Ureter (tissue), 1 donor: ENCODE measurements around the gene UBE2Q1. TPM values are rescaled to one million over a fixed set of nuclear protein-coding genes. Genes with fewer than 3 reads are reported as not detected.

Experiments
- DNase-seq: peaks from one replicate; pipeline ENCODE4 v3.0.0-alpha.2; 2020; ENCODE audit warnings: low spot score
- total RNA-seq: library from RNA; stranded (reverse); gene quantifications from one replicate; pipeline ENCODE4 v1.2.4, GENCODE V29; 2023
- donor health status: DM: yes; HTN: yes; CAD: no.

The UBE2Q1 gene
- 68.9 TPM for total RNA-seq

DNA sequence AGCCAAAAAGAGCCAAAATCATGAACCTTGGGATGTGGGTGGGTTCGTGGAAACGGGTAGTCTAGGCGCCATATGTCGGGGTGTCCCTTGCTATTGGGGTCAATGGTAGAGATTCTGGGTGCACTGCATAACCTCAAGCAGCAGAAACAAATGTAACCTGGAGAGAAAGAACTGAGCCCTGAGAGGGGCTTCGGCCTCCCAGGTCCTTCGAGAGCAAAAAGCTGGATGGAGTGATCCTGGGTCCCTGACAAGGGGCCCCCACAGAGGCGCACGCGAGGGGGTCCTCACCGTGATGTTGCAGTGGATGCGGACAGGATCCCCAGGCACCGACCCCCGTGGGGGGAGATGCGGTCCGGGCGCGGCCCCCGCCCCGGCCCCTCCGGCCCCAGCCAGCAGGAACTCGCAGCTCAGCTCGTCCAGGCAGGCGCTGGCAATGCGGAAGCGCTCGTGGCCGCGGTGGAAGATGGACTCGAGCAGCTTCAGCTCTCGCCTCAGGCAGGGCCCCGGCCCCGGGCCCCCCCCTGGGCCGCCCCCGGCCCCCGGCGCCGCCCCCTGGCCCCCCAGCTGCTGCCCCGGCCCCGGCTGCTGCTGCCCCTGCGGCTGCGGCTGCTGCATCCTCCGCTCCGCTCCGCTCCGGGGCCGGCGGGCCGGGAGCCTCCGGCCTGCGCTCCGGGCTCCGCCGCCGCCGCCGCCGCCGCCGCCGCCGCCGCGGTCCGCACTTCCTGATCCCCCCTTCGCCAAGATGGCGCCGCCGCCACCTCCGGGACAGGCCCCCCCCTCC is at the start of gene UBE2Q1:
UBE2Q1 (minus strand) TSS at position 724 of the 781 bp plus-strand sequence; CDS start at position 615, 109 bp downstream.
- peak; percentile 76 for DNase-seq

DNA sequence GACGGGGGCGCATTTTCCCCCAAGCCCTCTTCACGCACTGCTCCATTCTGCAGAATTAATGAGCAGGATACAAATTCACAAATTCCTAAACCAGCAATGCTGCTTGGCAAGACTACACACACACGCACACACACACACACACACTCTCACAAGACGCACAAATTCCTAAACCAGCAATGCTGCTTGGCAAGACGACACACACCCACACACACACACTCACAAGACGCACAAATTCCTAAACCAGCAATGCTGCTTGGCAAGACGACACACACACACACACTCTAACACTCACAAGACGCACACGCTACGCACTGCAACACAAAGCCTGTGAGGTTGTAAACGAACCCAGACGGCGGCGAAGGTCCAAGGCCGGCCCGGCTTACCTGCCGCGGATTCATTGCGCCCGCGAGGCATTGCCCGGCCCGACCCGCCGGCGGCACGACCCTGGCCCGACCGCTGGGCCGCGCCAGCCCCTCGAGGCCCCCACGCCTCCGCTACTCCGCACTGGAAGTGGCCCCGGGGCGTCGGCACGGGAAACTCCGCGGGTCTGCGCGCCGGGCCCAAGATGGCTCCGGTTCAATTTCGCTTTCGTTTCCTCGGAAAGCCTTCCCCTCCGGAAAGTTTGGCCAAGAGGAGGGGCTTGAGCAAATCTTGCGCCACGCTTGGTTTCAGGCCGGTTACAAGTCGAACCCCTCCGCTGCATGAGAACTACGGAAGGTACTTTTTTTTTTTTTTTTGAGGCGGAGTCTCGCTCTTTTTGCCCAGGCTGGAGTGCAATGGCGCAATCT is 49.3 kb upstream of the UBE2Q1 start, which contains the start of gene ADAR:
ADAR (minus strand) TSS at position 578 of the 788 bp plus-strand sequence; CDS start at position 398, 180 bp downstream.
- peak; percentile 94 for DNase-seq

DNA sequence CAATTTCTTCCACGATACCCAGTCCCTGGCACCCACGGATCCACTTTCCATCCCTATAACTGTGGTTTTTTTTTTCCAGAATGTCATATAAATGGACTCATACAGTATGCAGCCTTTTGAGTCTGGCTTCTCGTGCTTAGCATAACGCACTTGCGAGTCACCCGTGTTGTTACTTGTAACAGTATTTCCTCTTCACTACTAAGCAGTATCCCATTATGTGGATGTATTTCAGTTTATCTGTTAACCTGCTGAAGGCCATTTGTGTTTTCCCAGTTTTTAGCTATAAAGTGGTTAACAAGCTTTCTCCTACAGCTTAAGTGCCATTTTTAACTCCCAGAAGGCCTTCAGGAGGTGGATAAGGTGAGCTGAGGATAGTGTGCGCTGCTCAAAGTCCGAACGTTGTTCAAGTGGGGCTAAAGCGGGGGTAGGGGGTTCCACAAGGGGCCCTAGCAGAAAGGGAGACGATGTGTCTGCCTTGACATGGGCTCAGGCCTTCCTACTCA is 48.7 kb upstream of the UBE2Q1 start:
- no peak for DNase-seq

DNA sequence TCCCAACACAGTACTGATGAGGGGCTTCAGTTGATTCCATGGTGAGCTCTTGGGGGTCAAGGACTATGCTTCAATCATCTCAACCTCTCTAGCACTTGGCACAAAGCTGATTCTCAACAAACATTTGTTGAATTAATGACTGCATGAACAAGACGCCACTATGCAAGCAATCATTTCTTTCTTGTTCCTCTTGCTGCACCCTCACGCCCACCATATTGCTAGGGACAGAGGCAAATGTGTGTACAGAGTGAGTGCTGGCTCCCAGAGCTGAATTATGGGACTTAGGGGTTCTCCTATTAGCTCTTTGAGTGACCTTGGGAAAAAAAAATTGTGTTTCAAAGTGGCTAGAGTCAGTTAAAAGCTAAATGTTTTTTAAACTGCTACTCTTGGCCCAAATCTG is 47.1 kb upstream of the UBE2Q1 start:
- DNase-seq: no peak

DNA sequence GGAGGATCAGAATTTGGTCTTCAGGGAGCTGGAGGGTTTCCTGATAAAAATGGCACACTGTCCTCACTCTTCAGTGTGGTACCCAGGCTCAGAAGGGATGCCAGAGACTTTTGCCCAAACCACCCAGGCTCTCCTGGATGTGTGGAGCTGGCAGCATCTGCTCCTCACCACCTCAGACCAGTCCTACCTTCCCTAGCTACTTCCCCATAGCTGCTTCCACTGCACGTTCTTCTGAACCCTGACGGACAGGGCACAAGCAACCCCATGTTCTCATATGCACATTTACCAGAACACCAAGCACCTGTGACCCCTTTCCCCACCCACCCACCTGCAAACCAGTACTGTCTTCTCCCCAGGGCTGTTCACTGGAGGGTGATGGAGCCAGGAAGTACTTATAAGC is 44.9 kb upstream of the UBE2Q1 start:
- DNase-seq: no peak

DNA sequence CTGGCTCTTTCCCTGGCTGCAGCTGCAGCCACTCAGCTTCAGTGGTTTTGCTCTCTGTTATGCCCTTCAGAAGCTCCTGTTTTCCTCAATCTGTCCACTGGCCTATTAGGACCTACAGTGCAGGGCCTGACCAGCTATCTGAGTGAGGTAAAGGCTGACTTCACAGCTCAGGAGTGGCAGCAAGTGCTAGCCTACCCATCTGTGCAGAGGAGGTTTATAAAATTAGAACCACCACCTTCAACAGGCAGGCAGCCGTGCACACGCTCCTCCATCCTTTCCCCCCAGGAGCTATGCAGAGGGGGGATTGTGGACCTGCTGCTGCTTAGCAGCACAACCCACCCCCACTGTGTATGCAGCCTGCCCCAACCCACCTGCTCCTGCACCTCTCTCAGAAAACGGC is 41.2 kb upstream of the UBE2Q1 start:
- DNase-seq: no peak

DNA sequence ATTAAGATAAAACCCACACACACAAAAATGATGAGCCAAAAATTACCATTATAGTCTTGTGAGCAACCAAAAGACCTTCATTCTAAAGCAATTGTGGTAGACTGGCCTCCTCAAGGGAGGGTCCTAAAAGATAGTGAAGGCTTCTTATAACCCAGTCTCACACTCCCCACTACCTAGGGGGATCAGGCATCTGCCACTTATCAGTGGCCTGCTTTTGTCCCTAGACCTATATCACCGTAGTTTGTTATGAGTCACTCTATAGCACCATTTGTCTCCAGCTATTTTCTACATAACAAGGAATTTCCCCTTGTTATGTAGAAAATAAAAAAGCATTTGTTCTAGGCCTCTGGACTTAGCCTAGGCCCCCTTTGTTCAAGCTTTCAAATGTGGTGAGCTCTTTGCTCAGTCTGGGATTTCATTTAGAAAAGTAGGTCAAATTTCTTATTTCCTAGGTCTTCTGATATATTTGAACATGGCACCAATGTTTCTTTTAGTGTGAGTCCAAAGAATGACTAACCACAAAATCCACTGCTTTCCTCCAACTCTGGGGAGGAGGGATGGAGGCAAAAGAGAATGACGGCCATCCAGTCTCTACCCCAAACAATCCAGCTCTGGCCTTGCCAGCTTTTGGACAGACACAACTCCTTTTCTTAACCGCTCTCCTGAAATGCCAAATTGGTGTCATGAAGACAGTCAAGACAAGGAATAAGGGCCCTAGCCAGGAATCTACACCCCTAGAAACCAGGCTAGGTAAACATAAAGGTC is 40.6 kb upstream of the UBE2Q1 start:
- no peak for DNase-seq

DNA sequence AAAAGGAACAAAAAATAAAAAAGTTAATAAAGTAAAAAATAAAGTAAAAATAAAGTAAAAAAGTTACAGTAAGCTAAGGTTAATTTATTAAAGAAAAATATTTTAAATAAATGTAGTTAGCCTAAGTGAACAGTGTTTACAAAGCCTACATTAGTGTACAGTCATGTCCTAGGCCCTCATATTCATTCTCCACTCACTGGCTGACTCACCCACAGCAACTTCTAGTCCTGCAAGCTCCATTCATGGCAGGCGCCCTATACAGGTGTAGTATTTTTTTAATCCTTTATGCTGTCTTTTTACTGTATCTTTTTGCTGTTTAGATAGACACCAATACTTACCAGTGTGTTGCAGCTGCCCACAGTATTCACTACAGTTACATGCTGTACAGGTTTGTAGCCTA is 37.2 kb upstream of the UBE2Q1 start:
- DNase-seq: no peak

DNA sequence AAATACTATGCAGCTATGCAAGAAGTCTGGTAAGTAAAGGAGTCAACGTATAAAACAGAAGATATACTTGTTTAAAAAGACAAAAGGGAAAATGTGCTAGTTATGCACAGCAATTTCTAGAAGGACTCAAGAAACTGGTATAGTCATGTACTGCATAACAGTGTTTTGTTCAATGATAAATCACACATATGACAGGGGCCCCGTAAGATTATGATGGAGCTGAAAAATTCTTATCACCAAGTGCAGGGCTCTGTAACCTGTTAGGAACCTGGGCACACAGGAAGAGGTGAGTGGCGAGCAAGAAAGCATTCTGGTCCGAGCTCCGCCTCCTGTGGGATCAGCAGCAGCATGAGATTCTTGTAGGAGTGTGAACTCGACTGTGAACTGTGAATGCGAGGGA is 36.3 kb upstream of the UBE2Q1 start:
- DNase-seq: no peak

DNA sequence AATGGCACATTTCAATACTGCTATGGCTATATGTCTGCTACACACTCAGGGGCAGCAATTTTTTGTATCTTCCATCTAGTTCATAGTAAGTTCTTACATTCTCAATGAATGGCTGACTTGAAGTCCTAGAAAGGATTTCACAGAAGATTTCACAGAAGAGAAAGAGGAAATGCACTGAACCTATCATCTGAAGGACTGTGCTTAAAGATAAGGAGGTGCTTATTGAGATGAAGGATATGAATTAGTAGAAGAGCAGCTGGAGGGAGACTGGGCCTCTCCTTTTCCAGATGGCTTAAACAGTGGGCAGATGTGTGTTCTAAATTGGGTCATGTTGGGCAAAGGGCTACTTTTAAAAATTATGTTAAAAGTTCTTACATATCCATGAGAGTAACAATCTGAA is 34.9 kb upstream of the UBE2Q1 start:
- DNase-seq: no peak

DNA sequence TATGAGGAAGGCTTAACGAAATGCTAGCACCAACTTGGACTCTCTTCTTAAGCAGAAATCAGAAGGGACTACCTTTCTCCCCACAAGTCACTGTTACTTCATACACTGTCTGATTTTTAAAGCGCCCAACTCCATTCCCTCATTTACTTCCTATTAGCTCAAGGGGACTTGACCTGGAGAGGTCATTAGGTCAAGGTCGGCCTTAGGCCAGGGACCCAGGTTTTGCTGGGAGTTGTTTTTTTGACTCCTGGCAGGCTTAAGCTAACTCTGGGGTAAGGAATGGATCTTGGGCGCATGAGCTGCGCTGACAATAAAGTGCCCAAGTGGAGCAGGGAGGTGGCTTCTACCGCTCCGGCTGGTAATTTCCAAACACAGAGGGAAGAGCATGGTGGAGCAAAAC is 32.7 kb upstream of the UBE2Q1 start:
- no peak for DNase-seq

DNA sequence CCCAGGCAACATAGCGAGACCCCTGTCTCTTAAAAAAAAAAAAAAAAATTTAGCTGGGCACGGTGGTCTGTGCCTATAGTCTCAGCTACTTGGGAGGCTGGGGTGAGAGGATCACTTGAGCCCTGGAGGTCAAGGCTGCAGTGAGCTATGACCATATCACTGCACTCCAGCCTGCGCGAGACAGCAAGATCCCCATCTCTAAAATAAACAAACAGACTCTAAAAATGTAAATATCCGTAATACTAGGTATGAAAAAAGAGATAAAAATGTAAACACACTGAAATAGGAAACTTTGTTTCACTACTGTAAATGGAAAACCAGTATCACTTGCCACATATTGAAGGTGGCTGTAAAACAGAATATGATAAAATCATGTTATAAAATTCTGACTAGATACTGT is 32.3 kb upstream of the UBE2Q1 start:
- no peak for DNase-seq

DNA sequence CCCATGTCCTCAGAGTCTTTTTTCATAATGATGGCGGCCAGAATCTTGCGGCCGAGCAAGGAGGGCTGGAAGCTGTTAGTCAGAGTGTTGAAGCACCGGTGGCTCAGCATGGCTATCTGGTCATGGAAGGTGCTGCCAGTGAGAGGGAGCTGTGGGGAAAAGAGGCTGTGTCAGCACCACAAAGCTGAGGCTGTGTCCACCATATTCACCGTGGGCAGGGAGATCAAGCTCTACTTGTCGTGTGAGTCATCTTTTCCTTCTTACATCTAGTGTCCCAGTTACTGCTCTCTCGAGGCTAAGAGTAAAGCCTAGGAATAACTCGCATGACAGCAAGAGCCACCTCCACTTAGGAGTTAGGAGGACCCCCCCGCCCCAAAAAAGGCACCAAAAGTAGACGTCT is 31.3 kb upstream of the UBE2Q1 start:
- no peak for DNase-seq

DNA sequence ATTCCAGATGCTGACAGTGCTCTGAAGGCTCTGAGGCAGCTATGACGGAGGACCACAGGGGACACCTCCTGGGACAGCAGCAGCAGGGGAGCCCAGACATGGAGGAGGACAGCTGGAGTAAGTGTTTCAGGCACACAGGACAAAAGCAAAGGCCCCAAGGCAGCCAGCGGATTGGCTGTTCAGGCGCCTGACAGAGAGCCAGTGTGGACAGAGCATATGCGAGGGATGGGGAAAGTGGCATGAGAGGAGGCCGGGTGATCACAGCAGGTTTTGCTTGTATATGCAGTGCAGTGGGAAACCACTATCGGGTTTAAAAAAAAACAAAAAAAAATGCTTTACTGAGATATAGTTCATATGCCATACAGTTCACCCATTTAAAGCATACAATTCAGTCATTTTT is 28.2 kb upstream of the UBE2Q1 start:
- DNase-seq: no peak

DNA sequence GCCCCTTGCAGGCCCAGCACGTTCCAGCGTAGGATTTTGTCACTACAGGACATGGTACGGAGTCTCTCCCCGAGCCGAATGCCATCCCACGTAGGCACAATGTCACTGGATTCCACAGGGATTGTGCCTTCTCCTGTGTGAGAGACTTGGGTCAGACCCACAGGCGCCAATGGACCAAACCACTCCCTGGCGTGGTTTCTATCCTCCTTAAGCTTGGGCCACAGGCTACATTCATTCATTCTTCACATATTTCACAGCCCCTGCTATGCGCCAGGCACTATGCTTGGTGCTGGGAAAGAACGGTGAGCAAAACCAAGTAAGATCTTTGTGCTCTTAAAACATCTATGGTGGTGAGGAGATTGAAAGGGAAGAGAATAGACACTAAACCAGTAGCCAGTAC is 27.8 kb upstream of the UBE2Q1 start:
- no peak for DNase-seq

DNA sequence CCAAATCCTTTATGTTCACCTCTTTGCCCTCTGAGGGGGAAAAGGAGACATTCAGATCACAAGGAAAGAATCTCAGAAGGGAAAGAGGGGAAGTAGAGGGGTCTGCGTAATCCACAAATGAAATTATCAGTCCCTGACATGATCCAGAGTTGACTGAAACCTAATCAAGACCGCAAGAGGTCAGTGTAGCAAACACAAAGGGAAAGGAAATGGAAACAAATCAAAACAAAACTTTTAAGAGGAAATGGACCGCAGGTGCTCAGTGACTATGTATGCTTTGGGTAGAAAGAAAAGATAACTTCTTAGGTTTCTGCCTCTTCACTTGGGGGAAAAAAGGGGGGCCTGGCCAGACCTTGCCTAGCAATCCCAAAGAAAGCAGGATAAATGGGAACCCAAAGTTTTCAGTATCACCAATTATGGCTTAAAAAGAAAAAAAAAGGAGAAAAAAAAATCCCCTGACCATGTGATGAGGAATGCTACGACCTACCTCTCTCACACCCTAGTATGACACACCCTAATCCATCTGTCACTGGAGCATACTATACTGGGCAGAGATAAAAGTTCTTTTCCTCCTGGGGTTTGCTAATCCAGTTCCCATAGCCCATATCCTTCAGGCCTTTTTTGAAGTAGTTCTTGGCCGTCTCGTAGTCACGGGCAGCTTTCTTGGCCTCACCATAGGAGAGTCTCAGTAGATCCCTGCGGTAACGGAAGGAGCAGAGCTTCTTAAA is 26.0 kb upstream of the UBE2Q1 start:
- DNase-seq: no peak

DNA sequence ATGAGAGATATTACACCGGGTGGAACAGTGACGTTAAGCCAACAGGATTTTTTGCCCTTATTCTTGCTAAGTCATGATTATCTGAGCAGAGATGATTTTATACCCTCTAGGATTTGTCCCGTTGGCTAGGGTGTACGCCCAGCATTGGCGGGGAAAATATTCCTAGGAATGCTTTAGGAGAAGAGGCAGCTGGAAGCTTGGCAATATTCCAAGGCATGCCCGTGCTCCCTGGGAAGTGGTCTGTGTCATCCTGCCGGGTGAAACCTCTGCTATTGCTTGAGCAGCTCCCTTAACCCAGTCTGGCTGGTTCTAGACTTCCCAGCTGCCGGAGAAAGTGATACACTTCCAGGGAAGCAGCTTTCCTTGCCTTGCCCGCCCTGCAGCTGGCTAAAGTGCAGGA is 25.3 kb upstream of the UBE2Q1 start:
- no peak for DNase-seq

DNA sequence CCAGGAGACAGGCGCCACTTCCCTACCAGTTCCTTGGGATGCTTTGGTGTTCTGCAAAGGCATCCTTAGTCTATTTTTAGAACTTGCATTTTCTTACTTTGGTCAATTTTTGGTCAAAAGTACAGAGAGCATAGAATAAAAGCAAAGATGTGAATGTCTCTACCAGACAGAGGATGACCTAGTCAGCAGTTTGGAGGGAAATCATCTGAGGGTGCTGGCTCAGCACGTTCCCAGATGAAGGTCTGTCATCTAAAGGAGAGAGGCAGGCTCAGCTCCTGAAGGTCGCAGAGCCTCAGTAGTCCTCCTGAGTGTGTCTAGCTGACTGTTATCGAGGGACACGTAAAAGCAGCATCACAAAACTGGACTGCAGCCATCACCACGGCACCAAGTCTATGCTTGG is 24.4 kb upstream of the UBE2Q1 start:
- DNase-seq: no peak

DNA sequence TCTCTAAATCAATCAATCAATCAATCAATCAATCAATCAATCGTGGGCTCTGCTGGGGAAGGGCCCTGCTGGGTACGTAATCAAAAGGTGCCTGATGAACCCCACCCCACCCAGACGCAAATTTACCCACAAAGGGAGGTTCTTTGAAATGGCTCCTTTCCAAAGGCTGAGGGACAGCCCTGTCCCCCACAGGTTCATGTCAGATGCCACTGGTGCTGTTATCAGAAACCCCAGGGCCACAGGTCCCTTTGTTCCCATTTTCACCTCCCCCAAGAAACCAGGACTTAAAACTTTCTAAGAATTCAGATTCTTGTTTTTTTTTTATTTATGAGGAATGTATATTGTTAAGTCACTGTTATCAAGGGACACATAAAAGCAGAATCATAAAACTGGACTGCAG is 23.3 kb upstream of the UBE2Q1 start:
- DNase-seq: no peak

DNA sequence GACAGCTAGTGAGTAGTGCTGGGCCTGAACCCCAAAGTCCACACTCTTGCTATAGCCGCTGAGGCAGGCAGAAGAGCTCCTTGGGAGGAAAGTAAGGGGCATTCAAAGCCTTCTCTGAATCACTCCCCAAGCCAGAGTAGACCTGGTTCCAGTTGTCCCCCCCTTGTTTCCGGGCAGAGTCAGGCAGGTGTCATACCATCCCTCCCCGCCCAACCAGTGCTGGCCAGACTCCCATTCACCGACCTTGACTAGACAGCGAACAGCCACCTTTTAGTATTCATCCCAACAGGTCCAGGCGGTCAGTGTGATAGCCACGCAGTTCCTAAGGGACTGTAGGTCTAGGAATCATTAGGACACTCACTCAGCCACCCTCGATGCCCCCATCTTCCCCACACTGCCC is 20.9 kb upstream of the UBE2Q1 start:
- DNase-seq: no peak

DNA sequence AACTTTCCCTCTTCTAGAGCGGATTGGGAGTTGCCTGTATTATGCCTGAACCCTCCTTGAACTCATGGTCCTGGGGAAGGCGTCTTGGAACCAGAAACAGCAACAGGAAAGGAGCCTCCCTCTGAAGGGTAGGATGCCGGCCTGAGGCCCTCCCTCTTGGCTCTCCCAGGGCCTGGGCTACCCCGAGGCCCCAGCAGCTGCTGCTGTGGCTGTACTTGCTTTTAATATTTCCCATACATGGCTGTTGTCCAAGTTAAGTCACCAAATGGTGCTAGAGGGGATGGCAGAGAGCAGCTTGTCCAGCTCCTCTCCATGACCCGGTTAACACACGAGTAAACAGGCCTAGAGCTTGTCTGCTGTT is 19.6 kb upstream of the UBE2Q1 start:
- no peak for DNase-seq
